ENCODE results near the gene TMEM129.

Gene TMEM129

GRCh38 chr4:1727117-1728031 is 6.3 kb upstream of the TMEM129 start:
- Histone ChIP-seq H3K36me3 (peaks cover 56% of the 10 kb centered on the region), H3K9me3 (no peaks in the 10 kb centered on the region), H3K4me1 (ENCODE audit: control insufficient read depth in 1 of 2, insufficient read depth in 1 of 2, low read depth in 1 of 2, low read length in 1 of 2) (peaks cover 72 to 76% of the 10 kb centered on the region in 2 experiments), H3K4me3 (ENCODE audit: low read depth in 1 of 2, low read length in 1 of 2) (peak overlapping the region; percentile 57 to 82), H3K27ac (peak overlapping the region; percentile 98), H3K27me3 (no peaks in the 10 kb centered on the region)
- no peak for TF ChIP-seq CTCF (IDR thresholded peaks at IDR 0.05)

GRCh38 chr4:1726146-1726934 is 5.2 kb upstream of the TMEM129 start:
- Histone ChIP-seq H3K36me3 (peaks cover 46% of the 10 kb centered on the region), H3K9me3 (no peaks in the 10 kb centered on the region), H3K4me1 (ENCODE audit: control insufficient read depth in 1 of 2, insufficient read depth in 1 of 2, low read depth in 1 of 2, low read length in 1 of 2) (peaks cover 82 to 84% of the 10 kb centered on the region in 2 experiments)

DNA sequence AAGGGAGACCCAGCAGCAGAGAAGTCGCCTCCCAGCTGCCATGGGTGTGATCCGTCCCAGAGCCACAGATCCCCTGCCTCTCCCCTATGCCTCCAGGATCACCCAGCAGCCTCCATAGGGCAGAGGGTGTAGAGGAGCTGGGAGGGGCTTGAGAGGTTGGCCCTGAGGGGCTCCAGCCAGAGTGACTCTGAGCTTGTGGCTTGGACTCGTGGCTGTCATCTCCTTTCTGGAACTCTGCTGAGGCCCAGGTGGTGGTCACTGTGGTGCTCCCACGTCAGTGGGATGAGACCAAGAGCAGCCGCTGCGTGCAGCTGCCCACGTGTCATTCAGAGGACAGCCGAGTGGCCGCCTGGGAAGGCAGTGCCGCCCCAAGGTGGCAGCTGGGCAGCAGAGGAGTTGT is 4.4 kb upstream of the TMEM129 start:
- Histone ChIP-seq H3K4me1 (ENCODE audit: control insufficient read depth in 1 of 2, insufficient read depth in 1 of 2, low read depth in 1 of 2, low read length in 1 of 2) (peaks cover 85% of the 10 kb centered on the region in 2 experiments), H3K4me3 (ENCODE audit: low read depth in 1 of 2, low read length in 1 of 2) (peak overlapping the region; percentile 82 to 90), H3K36me3 (peaks cover 38% of the 10 kb centered on the region), H3K27me3 (no peaks in the 10 kb centered on the region), H3K9me3 (no peaks in the 10 kb centered on the region), H3K27ac (peak overlapping the region; percentile 98)
- TF ChIP-seq CTCF (IDR thresholded peaks at IDR 0.05): no peak

More at GRCh38 chr4:1726146-1726934, 5.2 kb upstream of the TMEM129 start:
- Histone ChIP-seq H3K4me3 (ENCODE audit: low read depth in 1 of 2, low read length in 1 of 2) (peak overlapping the region; percentile 82 to 90), H3K27ac (peak overlapping the region; percentile 98), H3K27me3 (no peaks in the 10 kb centered on the region)
- peak; percentile 99 for TF ChIP-seq CTCF (IDR thresholded peaks at IDR 0.05)

DNA sequence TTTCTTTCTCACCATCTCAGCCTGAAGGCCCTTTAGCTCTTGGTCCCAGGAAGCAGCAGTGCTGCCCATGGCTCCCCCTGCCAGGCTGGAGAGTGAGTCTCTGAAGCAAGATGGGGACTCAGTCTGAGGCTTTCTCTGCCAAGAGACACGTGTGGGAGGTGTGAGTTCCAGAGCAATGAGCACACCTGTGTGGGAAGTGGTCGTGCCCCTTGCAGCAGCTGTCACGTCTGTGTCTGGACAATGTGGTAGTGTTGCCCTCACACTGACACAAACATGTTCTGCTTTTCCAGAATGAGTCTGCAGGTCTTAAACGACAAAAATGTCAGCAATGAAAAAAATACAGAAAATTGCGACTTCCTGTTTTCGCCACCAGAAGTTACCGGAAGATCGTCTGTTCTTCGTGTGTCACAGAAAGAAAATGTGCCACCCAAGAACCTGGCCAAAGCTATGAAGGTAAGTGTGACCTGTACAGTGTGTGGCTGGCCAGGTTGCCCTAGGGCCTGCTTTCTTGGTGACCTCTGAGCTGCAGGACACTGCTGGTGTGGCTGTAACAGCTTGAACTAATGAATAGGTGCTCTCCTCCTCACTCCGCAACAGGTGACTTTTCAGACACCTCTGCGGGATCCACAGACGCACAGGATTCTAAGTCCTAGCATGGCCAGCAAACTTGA is 2.1 kb upstream of the TMEM129 start:
- H3K4me1 ChIP-seq (ENCODE audit: control insufficient read depth in 1 of 2, insufficient read depth in 1 of 2, low read depth in 1 of 2, low read length in 1 of 2): peaks cover 85 to 88% of the 10 kb centered on the region in 2 experiments
- H3K27me3 ChIP-seq: no peaks in the 10 kb centered on the region
- peaks cover 17% of the 10 kb centered on the region for H3K36me3 ChIP-seq
- peak overlapping the region; percentile 82 to 90 for H3K4me3 ChIP-seq (ENCODE audit: low read depth in 1 of 2, low read length in 1 of 2)
- no peak for TF ChIP-seq CTCF (IDR thresholded peaks at IDR 0.05)
- H3K9me3 ChIP-seq: no peaks in the 10 kb centered on the region
- H3K27ac ChIP-seq: peak overlapping the region; percentile 98

GRCh38 chr4:1722551-1723118 is 1.5 kb upstream of the TMEM129 start:
- TF ChIP-seq CTCF (IDR thresholded peaks at IDR 0.05): no peak
- Histone ChIP-seq H3K27me3 (no peaks in the 10 kb centered on the region), H3K9me3 (no peaks in the 10 kb centered on the region), H3K27ac (peak overlapping the region; percentile 98), H3K36me3 (peaks cover 18% of the 10 kb centered on the region), H3K4me1 (ENCODE audit: control insufficient read depth in 1 of 2, insufficient read depth in 1 of 2, low read depth in 1 of 2, low read length in 1 of 2) (peaks cover 79 to 85% of the 10 kb centered on the region in 2 experiments), H3K4me3 (ENCODE audit: low read depth in 1 of 2, low read length in 1 of 2) (peak overlapping the region; percentile 82 to 90)

All from neutrophil (primary cell).